ENCODE measurements around the gene TRIM39.

DNA sequence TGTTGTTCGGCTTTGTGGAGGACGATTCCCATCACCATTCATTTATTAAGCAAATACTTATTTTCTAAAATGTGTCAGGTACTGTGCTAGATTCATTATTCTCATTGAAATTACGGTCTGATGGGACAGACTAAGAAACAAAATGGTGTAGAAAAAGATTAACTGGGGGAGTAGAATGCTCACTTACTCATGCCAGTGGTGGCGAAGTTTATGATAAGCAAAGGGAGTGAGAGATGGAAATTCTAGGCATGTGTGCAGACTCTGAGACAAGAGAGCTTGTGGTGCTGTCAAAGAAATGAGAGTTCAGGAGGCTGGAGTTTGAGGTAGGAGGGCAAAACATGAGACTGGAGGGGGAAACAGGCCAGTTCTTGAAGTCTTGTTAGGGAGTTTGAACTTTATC is 19.1 kb downstream of the TRIM39 start:
- no peak for TF ChIP-seq FOXM1 (IDR thresholded peaks at IDR 0.05; ENCODE audit: low read depth)
- no peak for TF ChIP-seq POLR2AphosphoS5 (IDR thresholded peaks at IDR 0.05; ENCODE audit: low read depth, low read length)
- no peak for TF ChIP-seq RCOR1 (IDR thresholded peaks at IDR 0.05; ENCODE audit: low read length)
- TF ChIP-seq, protein P1, sequence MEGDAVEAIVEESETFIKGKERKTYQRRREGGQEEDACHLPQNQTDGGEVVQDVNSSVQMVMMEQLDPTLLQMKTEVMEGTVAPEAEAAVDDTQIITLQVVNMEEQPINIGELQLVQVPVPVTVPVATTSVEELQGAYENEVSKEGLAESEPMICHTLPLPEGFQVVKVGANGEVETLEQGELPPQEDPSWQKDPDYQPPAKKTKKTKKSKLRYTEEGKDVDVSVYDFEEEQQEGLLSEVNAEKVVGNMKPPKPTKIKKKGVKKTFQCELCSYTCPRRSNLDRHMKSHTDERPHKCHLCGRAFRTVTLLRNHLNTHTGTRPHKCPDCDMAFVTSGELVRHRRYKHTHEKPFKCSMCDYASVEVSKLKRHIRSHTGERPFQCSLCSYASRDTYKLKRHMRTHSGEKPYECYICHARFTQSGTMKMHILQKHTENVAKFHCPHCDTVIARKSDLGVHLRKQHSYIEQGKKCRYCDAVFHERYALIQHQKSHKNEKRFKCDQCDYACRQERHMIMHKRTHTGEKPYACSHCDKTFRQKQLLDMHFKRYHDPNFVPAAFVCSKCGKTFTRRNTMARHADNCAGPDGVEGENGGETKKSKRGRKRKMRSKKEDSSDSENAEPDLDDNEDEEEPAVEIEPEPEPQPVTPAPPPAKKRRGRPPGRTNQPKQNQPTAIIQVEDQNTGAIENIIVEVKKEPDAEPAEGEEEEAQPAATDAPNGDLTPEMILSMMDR (IDR thresholded peaks at IDR 0.05): no peak
- TF ChIP-seq, protein P2, sequence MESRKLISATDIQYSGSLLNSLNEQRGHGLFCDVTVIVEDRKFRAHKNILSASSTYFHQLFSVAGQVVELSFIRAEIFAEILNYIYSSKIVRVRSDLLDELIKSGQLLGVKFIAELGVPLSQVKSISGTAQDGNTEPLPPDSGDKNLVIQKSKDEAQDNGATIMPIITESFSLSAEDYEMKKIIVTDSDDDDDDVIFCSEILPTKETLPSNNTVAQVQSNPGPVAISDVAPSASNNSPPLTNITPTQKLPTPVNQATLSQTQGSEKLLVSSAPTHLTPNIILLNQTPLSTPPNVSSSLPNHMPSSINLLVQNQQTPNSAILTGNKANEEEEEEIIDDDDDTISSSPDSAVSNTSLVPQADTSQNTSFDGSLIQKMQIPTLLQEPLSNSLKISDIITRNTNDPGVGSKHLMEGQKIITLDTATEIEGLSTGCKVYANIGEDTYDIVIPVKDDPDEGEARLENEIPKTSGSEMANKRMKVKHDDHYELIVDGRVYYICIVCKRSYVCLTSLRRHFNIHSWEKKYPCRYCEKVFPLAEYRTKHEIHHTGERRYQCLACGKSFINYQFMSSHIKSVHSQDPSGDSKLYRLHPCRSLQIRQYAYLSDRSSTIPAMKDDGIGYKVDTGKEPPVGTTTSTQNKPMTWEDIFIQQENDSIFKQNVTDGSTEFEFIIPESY (IDR thresholded peaks at IDR 0.05; ENCODE audit: borderline replicate concordance, low read depth): no peak
- TF ChIP-seq FOXJ3 (CRISPR knock-in tag; IDR thresholded peaks at IDR 0.05): no peak
- TF ChIP-seq EP300 (IDR thresholded peaks at IDR 0.05; ENCODE audit: borderline replicate concordance in 1 of 2, low read depth in 1 of 2, low read length in 1 of 2): no peak
- no peak for TF ChIP-seq RFX5 (IDR thresholded peaks at IDR 0.05; ENCODE audit: low read length)
- TF ChIP-seq SMC3 (IDR thresholded peaks at IDR 0.05; ENCODE audit: low read depth, low read length): no peak
- TF ChIP-seq FOSL2 (IDR thresholded peaks at IDR 0.05; ENCODE audit: borderline replicate concordance, low read depth): no peak
- no peak for TF ChIP-seq NFIC (IDR thresholded peaks at IDR 0.05; ENCODE audit: borderline replicate concordance)

Measured in SK-N-SH (cell line).